LoVo (cell line): Measurements from ENCODE around the gene BBOX1.

Experiments
- DNase-seq: peaks from one replicate; pipeline ENCODE4 v3.0.0-alpha.2; 2016; ENCODE audit warnings: low spot score

The BBOX1 gene

GRCh38 chr11:27025312-27025955 is 15.2 kb upstream of the BBOX1 start:
- DNase-seq = no peak

GRCh38 chr11:27025957-27026733 is 14.5 kb upstream of the BBOX1 start:
- DNase-seq = no peak

- DNase-seq = no peak
These were observed 12.1 kb upstream of the BBOX1 start for GRCh38 chr11:27028561-27028965.

GRCh38 chr11:27029966-27030365 is 10.6 kb upstream of the BBOX1 start:
- no peak for DNase-seq

- no peak for DNase-seq
These were observed 8.9 kb upstream of the BBOX1 start for GRCh38 chr11:27031754-27032153.

GRCh38 chr11:27039873-27040272 is 742 bp upstream of the BBOX1 start:
- no peak for DNase-seq

- DNase-seq = no peak
These were observed 705 bp downstream of the BBOX1 start for GRCh38 chr11:27041141-27041899.

- DNase-seq = no peak
These were observed 6.3 kb downstream of the BBOX1 start for GRCh38 chr11:27046956-27047355.

- DNase-seq = no peak
These were observed 12.1 kb downstream of the BBOX1 start for GRCh38 chr11:27052668-27053067.

- peak; percentile 74 for DNase-seq
These were observed 14.6 kb downstream of the BBOX1 start for GRCh38 chr11:27055065-27055682.

- no peak for DNase-seq
These were observed 16.6 kb downstream of the BBOX1 start for GRCh38 chr11:27057091-27057780.

GRCh38 chr11:27058456-27058855 is 17.8 kb downstream of the BBOX1 start:
- DNase-seq = no peak

- DNase-seq = no peak
These were observed 18.8 kb downstream of the BBOX1 start for GRCh38 chr11:27059431-27059830.

GRCh38 chr11:27060816-27061460 is 20.3 kb downstream of the BBOX1 start:
- DNase-seq = no peak

GRCh38 chr11:27061461-27061821 is 20.8 kb downstream of the BBOX1 start:
- no peak for DNase-seq

GRCh38 chr11:27064086-27064485 is 23.5 kb downstream of the BBOX1 start:
- no peak for DNase-seq

- no peak for DNase-seq
These were observed 34.6 kb downstream of the BBOX1 start for GRCh38 chr11:27075192-27075591.

GRCh38 chr11:27075655-27076054 is 35.0 kb downstream of the BBOX1 start:
- DNase-seq = no peak

GRCh38 chr11:27076121-27076589 is 35.5 kb downstream of the BBOX1 start:
- DNase-seq = no peak

- DNase-seq = no peak
These were observed 40.4 kb downstream of the BBOX1 start for GRCh38 chr11:27081056-27081455.

- DNase-seq = no peak
These were observed 42.6 kb downstream of the BBOX1 start for GRCh38 chr11:27083241-27083640.
